ENCODE data around the gene AREL1.

Gene AREL1

DNA sequence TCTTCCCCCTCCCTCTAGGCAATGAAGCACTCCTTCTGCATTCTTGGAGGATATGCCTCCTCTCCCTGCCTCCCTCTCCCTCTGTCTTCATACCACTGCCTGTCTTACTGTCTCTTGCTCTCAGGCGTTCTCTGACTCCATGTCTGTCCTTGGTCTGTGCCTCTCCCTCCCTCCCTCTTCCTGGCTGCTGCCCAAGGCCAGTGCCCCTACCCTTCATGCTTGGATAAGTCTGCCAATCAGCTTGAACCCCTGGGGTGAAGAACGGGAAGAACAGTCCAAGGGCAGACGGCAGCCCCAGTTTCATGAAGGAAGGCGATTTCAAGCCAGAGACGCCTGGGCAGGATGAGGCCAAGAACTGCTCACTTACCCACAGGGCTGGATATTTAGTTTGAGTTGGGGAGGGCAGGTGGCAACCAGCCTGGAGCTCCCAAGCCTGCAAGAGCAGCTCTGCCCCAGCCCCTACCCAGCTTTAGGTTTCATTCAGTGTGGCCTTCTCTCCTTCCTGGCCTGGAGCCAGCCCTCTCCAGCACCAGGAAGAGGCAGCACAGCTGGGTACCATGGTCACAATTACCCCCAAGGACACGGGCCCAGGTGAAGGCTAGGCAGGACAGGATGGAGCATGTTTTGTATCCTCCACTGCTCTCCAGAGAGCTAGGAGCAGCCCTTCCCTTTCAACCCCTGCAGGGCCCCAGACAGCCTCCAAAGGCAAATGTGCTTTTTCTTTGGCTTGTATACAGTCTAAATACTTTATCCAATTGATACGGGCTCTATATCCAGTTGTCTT lies 65.0 kb downstream of the AREL1 start:
- H3K9me3 ChIP-seq (ENCODE audit: control insufficient read depth, insufficient read depth, low read depth, low read length), result no peaks in the 10 kb centered on the region
- H3K4me1 ChIP-seq (ENCODE audit: control insufficient read depth, insufficient read depth, low read length), result peaks cover 12% of the 10 kb centered on the region
- H3K27ac ChIP-seq (ENCODE audit: extremely low read depth, low read depth, low read length), result peak overlapping the region; percentile 34; the same call in 1 of the 2 replicates
- ChIA-PET POLR2A (interaction anchor here (0.6 kb wide), 1 partner anchor 51 kb away, joined by 4 read pairs; no protein-coding TSS in a partner anchor), CTCF (interaction anchor here (0.6 to 0.9 kb wide), 3 partner anchors 111 to 292 kb away, joined by 3 read pairs; no protein-coding TSS in a partner anchor)
- H3K36me3 ChIP-seq (ENCODE audit: control insufficient read depth in 2 of 2, insufficient read depth in 1 of 2, low read length in 2 of 2), result no peaks in the 10 kb centered on the region
- H3K4me3 ChIP-seq (ENCODE audit: low read depth, low read length), result no peak overlapping the region
- TF ChIP-seq, protein P1, sequence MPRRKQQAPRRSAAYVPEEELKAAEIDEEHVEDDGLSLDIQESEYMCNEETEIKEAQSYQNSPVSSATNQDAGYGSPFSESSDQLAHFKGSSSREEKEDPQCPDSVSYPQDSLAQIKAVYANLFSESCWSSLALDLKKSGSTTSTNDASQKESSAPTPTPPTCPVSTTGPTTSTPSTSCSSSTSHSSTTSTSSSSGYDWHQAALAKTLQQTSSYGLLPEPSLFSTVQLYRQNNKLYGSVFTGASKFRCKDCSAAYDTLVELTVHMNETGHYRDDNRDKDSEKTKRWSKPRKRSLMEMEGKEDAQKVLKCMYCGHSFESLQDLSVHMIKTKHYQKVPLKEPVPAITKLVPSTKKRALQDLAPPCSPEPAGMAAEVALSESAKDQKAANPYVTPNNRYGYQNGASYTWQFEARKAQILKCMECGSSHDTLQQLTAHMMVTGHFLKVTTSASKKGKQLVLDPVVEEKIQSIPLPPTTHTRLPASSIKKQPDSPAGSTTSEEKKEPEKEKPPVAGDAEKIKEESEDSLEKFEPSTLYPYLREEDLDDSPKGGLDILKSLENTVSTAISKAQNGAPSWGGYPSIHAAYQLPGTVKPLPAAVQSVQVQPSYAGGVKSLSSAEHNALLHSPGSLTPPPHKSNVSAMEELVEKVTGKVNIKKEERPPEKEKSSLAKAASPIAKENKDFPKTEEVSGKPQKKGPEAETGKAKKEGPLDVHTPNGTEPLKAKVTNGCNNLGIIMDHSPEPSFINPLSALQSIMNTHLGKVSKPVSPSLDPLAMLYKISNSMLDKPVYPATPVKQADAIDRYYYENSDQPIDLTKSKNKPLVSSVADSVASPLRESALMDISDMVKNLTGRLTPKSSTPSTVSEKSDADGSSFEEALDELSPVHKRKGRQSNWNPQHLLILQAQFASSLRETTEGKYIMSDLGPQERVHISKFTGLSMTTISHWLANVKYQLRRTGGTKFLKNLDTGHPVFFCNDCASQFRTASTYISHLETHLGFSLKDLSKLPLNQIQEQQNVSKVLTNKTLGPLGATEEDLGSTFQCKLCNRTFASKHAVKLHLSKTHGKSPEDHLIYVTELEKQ (tag by site-specific recombination; IDR thresholded peaks at IDR 0.05; ENCODE audit: borderline replicate concordance), result no peak
- TF ChIP-seq ZNF221 (tag by site-specific recombination; IDR thresholded peaks at IDR 0.05; ENCODE audit: borderline replicate concordance) (no peak), SCRT1 (tag by site-specific recombination; IDR thresholded peaks at IDR 0.05; ENCODE audit: borderline replicate concordance) (no peak), ZFHX2 (tag by site-specific recombination; conservative IDR thresholded peaks at IDR 0.05) (no peak), GLIS1 (tag by site-specific recombination; IDR thresholded peaks at IDR 0.05) (peak; percentile 45; the same call in 1 of the 2 replicates), ZNF558 (tag by site-specific recombination; IDR thresholded peaks at IDR 0.05) (no peak), ZNF626 (tag by site-specific recombination; IDR thresholded peaks at IDR 0.05) (no peak), ZNF610 (tag by site-specific recombination; IDR thresholded peaks at IDR 0.05; ENCODE audit: borderline replicate concordance) (no peak), ZNF600 (tag by site-specific recombination; IDR thresholded peaks at IDR 0.05) (peak; percentile 67), ZNF155 (tag by site-specific recombination; IDR thresholded peaks at IDR 0.05) (no peak), ZNF654 (tag by site-specific recombination; IDR thresholded peaks at IDR 0.05; ENCODE audit: low read depth) (no peak), ZNF23 (tag by site-specific recombination; IDR thresholded peaks at IDR 0.05; ENCODE audit: borderline replicate concordance) (no peak)
- TF ChIP-seq, protein P2, sequence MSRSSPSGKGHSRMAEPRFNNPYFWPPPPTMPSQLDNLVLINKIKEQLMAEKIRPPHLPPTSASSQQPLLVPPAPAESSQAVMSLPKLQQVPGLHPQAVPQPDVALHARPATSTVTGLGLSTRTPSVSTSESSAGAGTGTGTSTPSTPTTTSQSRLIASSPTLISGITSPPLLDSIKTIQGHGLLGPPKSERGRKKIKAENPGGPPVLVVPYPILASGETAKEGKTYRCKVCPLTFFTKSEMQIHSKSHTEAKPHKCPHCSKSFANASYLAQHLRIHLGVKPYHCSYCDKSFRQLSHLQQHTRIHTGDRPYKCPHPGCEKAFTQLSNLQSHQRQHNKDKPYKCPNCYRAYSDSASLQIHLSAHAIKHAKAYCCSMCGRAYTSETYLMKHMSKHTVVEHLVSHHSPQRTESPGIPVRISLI (tag by site-specific recombination; IDR thresholded peaks at IDR 0.05), result no peak
- TF ChIP-seq, protein P3, sequence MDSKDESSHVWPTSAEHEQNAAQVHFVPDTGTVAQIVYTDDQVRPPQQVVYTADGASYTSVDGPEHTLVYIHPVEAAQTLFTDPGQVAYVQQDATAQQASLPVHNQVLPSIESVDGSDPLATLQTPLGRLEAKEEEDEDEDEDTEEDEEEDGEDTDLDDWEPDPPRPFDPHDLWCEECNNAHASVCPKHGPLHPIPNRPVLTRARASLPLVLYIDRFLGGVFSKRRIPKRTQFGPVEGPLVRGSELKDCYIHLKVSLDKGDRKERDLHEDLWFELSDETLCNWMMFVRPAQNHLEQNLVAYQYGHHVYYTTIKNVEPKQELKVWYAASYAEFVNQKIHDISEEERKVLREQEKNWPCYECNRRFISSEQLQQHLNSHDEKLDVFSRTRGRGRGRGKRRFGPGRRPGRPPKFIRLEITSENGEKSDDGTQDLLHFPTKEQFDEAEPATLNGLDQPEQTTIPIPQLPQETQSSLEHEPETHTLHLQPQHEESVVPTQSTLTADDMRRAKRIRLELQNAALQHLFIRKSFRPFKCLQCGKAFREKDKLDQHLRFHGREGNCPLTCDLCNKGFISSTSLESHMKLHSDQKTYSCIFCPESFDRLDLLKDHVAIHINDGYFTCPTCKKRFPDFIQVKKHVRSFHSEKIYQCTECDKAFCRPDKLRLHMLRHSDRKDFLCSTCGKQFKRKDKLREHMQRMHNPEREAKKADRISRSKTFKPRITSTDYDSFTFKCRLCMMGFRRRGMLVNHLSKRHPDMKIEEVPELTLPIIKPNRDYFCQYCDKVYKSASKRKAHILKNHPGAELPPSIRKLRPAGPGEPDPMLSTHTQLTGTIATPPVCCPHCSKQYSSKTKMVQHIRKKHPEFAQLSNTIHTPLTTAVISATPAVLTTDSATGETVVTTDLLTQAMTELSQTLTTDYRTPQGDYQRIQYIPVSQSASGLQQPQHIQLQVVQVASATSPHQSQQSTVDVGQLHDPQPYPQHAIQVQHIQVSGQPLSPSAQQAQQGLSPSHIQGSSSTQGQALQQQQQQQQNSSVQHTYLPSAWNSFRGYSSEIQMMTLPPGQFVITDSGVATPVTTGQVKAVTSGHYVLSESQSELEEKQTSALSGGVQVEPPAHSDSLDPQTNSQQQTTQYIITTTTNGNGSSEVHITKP (tag by site-specific recombination; IDR thresholded peaks at IDR 0.05), result peak; percentile 55; the same call in 1 of the 2 replicates
- TF ChIP-seq, protein P4, sequence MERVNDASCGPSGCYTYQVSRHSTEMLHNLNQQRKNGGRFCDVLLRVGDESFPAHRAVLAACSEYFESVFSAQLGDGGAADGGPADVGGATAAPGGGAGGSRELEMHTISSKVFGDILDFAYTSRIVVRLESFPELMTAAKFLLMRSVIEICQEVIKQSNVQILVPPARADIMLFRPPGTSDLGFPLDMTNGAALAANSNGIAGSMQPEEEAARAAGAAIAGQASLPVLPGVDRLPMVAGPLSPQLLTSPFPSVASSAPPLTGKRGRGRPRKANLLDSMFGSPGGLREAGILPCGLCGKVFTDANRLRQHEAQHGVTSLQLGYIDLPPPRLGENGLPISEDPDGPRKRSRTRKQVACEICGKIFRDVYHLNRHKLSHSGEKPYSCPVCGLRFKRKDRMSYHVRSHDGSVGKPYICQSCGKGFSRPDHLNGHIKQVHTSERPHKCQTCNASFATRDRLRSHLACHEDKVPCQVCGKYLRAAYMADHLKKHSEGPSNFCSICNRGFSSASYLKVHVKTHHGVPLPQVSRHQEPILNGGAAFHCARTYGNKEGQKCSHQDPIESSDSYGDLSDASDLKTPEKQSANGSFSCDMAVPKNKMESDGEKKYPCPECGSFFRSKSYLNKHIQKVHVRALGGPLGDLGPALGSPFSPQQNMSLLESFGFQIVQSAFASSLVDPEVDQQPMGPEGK (tag by site-specific recombination; IDR thresholded peaks at IDR 0.05), result 0 out of 2 replicates have a peak, but pooled peaks have one; percentile 27
- TF ChIP-seq, protein P5, sequence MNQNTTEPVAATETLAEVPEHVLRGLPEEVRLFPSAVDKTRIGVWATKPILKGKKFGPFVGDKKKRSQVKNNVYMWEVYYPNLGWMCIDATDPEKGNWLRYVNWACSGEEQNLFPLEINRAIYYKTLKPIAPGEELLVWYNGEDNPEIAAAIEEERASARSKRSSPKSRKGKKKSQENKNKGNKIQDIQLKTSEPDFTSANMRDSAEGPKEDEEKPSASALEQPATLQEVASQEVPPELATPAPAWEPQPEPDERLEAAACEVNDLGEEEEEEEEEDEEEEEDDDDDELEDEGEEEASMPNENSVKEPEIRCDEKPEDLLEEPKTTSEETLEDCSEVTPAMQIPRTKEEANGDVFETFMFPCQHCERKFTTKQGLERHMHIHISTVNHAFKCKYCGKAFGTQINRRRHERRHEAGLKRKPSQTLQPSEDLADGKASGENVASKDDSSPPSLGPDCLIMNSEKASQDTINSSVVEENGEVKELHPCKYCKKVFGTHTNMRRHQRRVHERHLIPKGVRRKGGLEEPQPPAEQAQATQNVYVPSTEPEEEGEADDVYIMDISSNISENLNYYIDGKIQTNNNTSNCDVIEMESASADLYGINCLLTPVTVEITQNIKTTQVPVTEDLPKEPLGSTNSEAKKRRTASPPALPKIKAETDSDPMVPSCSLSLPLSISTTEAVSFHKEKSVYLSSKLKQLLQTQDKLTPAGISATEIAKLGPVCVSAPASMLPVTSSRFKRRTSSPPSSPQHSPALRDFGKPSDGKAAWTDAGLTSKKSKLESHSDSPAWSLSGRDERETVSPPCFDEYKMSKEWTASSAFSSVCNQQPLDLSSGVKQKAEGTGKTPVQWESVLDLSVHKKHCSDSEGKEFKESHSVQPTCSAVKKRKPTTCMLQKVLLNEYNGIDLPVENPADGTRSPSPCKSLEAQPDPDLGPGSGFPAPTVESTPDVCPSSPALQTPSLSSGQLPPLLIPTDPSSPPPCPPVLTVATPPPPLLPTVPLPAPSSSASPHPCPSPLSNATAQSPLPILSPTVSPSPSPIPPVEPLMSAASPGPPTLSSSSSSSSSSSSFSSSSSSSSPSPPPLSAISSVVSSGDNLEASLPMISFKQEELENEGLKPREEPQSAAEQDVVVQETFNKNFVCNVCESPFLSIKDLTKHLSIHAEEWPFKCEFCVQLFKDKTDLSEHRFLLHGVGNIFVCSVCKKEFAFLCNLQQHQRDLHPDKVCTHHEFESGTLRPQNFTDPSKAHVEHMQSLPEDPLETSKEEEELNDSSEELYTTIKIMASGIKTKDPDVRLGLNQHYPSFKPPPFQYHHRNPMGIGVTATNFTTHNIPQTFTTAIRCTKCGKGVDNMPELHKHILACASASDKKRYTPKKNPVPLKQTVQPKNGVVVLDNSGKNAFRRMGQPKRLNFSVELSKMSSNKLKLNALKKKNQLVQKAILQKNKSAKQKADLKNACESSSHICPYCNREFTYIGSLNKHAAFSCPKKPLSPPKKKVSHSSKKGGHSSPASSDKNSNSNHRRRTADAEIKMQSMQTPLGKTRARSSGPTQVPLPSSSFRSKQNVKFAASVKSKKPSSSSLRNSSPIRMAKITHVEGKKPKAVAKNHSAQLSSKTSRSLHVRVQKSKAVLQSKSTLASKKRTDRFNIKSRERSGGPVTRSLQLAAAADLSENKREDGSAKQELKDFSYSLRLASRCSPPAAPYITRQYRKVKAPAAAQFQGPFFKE (tag by site-specific recombination; IDR thresholded peaks at IDR 0.05; ENCODE audit: borderline replicate concordance), result no peak
- TF ChIP-seq, protein P6, sequence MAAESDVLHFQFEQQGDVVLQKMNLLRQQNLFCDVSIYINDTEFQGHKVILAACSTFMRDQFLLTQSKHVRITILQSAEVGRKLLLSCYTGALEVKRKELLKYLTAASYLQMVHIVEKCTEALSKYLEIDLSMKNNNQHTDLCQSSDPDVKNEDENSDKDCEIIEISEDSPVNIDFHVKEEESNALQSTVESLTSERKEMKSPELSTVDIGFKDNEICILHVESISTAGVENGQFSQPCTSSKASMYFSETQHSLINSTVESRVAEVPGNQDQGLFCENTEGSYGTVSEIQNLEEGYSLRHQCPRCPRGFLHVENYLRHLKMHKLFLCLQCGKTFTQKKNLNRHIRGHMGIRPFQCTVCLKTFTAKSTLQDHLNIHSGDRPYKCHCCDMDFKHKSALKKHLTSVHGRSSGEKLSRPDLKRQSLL (tag by site-specific recombination; IDR thresholded peaks at IDR 0.05), result no peak
